Measurements from ENCODE around the gene DACH1.

DACH1 gene

DNA sequence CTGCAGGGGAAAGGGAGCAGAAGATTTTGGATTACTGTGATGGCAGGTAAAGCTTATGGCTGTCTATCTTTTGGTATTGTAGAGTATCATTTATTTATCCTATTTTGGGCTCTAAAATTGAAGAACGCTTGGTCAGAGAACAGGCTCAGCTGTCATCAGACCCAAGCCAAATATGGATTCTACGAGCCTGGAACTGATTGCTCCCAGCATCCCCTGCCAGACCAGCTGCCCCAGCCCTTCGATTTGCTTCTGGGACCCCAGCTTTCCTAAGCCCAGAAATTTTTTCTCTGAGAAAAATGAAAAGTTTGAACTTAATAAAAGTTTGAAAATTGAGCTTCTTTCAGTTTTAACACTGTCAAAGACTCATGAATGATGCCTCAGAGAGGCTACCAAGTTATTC is 472.8 kb downstream of the DACH1 start:
- DNase-seq (ENCODE audit: low spot score), result no peak
